HepG2 (cell line): ENCODE data around the gene COQ8B. TPM values are rescaled to one million over a fixed set of nuclear protein-coding genes. Genes with fewer than 3 reads are reported as not detected.

Source experiments
- ASH2L ChIP-seq: fragments of 300-600, 200-600 bp; sonication (generic); IDR thresholded peaks from 2 replicates; pipeline ENCODE4 v1.7.0; 2017; ENCODE audit warnings: low read depth, mild to moderate bottlenecking, moderate library complexity, mixed read lengths, low read length; ENCODE audit not compliant: insufficient read length
- ATF2 ChIP-seq: sonication (generic); formaldehyde crosslinking; IDR thresholded peaks from 2 replicates; pipeline ENCODE4 v1.4.0; 2020; ENCODE audit warnings: missing genetic modification reagents
- ATF6 ChIP-seq: sonication (generic); formaldehyde crosslinking; conservative IDR thresholded peaks from 2 replicates; pipeline ENCODE4 v1.4.0; 2020; ENCODE audit warnings: missing genetic modification reagents
- ATF7-NPFF ChIP-seq: sonication (generic); formaldehyde crosslinking; IDR thresholded peaks from 2 replicates; pipeline ENCODE4 v1.8.1; 2023; ENCODE audit warnings: mild to moderate bottlenecking, low read depth, missing genetic modification reagents, moderate library complexity
- FOXP1 ChIP-seq, 2 experiments: fragments of 450-650 bp in 1 of 2; IDR thresholded peaks; 2 replicates each; pipeline ENCODE4 v1.6.1; 2017 to 2018; ENCODE audit warnings: antibody characterized with exemption in 1 of 2
- HDAC2 ChIP-seq: sonication (generic); formaldehyde crosslinking; IDR thresholded peaks from 2 replicates; pipeline ENCODE4 v1.4.0; 2020; ENCODE audit warnings: missing genetic modification reagents
- HDAC6 ChIP-seq: fragments of 200-600 bp; sonication (generic); IDR thresholded peaks from 2 replicates; pipeline ENCODE4 v1.7.0; 2017; ENCODE audit warnings: mild to moderate bottlenecking, antibody characterized with exemption, low read length, low read depth
- HIVEP1 ChIP-seq: sonication (generic); formaldehyde crosslinking; IDR thresholded peaks from 2 replicates; pipeline ENCODE4 v1.4.0; 2020; ENCODE audit warnings: mild to moderate bottlenecking, missing genetic modification reagents
- MAFK ChIP-seq, 2 experiments: IDR thresholded peaks in 1 of 2; conservative IDR thresholded peaks in 1 of 2; 2 replicates each; pipeline ENCODE4 v1.6.1; 2011; ENCODE audit warnings: improper control_type of control experiment in 2 of 2, low read length in 2 of 2
- NFE2L2 ChIP-seq: fragments of 150-350 bp; IDR thresholded peaks from 2 replicates; pipeline ENCODE4 v1.6.1; 2014; ENCODE audit warnings: low read length
- NFIC ChIP-seq: IDR thresholded peaks from 2 replicates; pipeline ENCODE4 v1.6.1; 2012; ENCODE audit warnings: mild to moderate bottlenecking, low read length, inconsistent platforms
- NR2F6 ChIP-seq, 2 experiments: IDR thresholded peaks; 2 replicates each; pipeline ENCODE4 v1.6.1; 2016; ENCODE audit warnings: antibody characterized with exemption in 1 of 2, mild to moderate bottlenecking in 1 of 2
- STAT5B ChIP-seq: sonication (generic); formaldehyde crosslinking; IDR thresholded peaks from 2 replicates; pipeline ENCODE4 v1.4.0; 2020; ENCODE audit warnings: missing genetic modification reagents
- U2AF1 ChIP-seq: fragments of 200-400 bp; formaldehyde crosslinking; optimal IDR thresholded peaks from 2 replicates; pipeline ENCODE3; 2017; ENCODE audit warnings: mild to moderate bottlenecking, low read depth, low read length
- ZGPAT ChIP-seq: IDR thresholded peaks from 2 replicates; pipeline ENCODE4 v1.6.1; 2016; ENCODE audit warnings: mild to moderate bottlenecking
- ZNF235 ChIP-seq: sonication (generic); formaldehyde crosslinking; IDR thresholded peaks from 2 replicates; pipeline ENCODE4 v1.8.1; 2023; ENCODE audit warnings: mild to moderate bottlenecking, missing genetic modification reagents, borderline replicate concordance
- ZNF687 ChIP-seq: sonication (generic); formaldehyde crosslinking; IDR thresholded peaks from 2 replicates; pipeline ENCODE4 v1.5.1; 2020; ENCODE audit warnings: mild to moderate bottlenecking, missing genetic modification reagents, moderate library complexity
- ZNF777 ChIP-seq: sonication (generic); formaldehyde crosslinking; IDR thresholded peaks from 2 replicates; pipeline ENCODE4 v1.4.0; 2020; ENCODE audit warnings: missing genetic modification reagents
- polyA plus RNA-seq, 8 experiments: library from polyadenylated mRNA; depleted of rRNA in 3 of 8; stranded (reverse) in 7 of 8; unstranded in 1 of 8; fragments of >200 nt; fragmentation: Illumina TruSeq in 4 of 8; extraction: Trizol in 4 of 8; gene quantifications; 2 replicates each; pipeline versions ENCODE4 v1.2.1 to v1.2.3, GENCODE V29; 2011 to 2016; ENCODE audit warnings: low read depth in 4 of 8, missing spikeins in 1 of 8, mixed read lengths in 1 of 8; ENCODE audit not compliant: insufficient read depth in 1 of 8
- total RNA-seq, 5 experiments: library from RNA; depleted of rRNA; stranded (reverse); fragments of >200 nt; fragmentation: Illumina TruSeq; extraction: Trizol; gene quantifications; 2 replicates each; pipeline ENCODE4 v1.2.3, GENCODE V29; 2016; ENCODE audit warnings: low read depth in 1 of 5

Gene COQ8B
- total and polyA plus RNA-seq, 2 of the 13 experiments (the other 11 are each of a cell fraction or from before 2014, with no cell fraction given) = 12.3 to 17.2 TPM

- no peak for TF ChIP-seq ZNF687
- TF ChIP-seq ATF6 (CRISPR knock-in tag) = 0 out of 2 replicates have a peak, but pooled peaks have one; percentile 14
- peak; percentile 1; the same call in 1 of the 2 replicates for TF ChIP-seq NR2F6 (IDR thresholded peaks at IDR 0.05)
- TF ChIP-seq NR2F6 (CRISPR knock-in tag; IDR thresholded peaks at IDR 0.05) = no peak
- TF ChIP-seq ZNF777 (CRISPR knock-in tag) = no peak
- TF ChIP-seq FOXP1 (IDR thresholded peaks at IDR 0.05) = no peak
- TF ChIP-seq FOXP1 (CRISPR knock-in tag; IDR thresholded peaks at IDR 0.05) = no peak
- peak; percentile 61 for TF ChIP-seq NFE2L2
- no peak for TF ChIP-seq STAT5B (CRISPR knock-in tag)
- no peak for TF ChIP-seq ATF7-NPFF (CRISPR knock-in tag)
- TF ChIP-seq ZNF235 (CRISPR knock-in tag) = 0 out of 2 replicates have a peak, but pooled peaks have one; percentile 14
- TF ChIP-seq MAFK (conservative IDR thresholded peaks at IDR 0.05 in 1 of 2, IDR thresholded peaks at IDR 0.05 in 1 of 2; ENCODE audit: low read length in 2 of 2) = peak; percentile 70 to 74
- no peak for TF ChIP-seq NFIC
- TF ChIP-seq HIVEP1 (CRISPR knock-in tag) = no peak
- TF ChIP-seq HDAC6 = no peak
- TF ChIP-seq ASH2L = no peak
- TF ChIP-seq ZGPAT (CRISPR knock-in tag) = peak; percentile 30; the same call in 1 of the 2 replicates
- no peak for TF ChIP-seq HDAC2 (CRISPR knock-in tag)
- TF ChIP-seq ATF2 (CRISPR knock-in tag) = peak; percentile 22; the same call in 1 of the 2 replicates
- TF ChIP-seq U2AF1 = no peak
Observed at GRCh38 chr19:40717880-40718773, 1.4 kb upstream of the COQ8B start (continued).
